ENCODE measurements around the gene TMEM106B.

DNA sequence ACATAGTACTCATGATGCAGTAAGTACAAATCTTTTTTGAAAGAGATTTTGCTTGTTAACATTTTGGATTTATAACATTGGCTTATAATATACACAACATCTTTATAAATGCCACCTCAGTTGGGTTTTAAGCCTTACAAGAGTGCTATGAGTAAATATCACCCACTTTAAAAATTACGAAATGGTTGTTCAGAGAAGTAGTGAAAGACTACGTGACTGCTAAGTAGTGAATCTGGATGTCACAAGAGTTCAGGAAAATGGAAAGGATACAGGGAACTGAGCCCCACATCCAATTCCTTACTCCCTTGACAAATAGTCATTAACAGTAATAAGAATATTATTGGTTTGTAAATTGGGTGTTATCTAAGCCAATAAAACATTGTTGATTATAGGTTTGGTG lies 20.0 kb downstream of the TMEM106B start:
- TF ChIP-seq CTCF (IDR thresholded peaks at IDR 0.05) (no peak), POLR2A (IDR thresholded peaks at IDR 0.05) (no peak)
